DOHH2 (cell line): ENCODE data around the gene TMEM61.

ENCODE experiments used
- EZH2phosphoT487 ChIP-seq: fragments of 200-600 bp; sonication (generic); IDR thresholded peaks from 2 replicates; pipeline ENCODE4 v1.6.1; 2017; ENCODE audit warnings: borderline replicate concordance, mild to moderate bottlenecking, antibody characterized with exemption, low read length, moderate library complexity, mixed read lengths
- TF ChIP-seq, protein P1 (sequence below): fragments of 200-600 bp; sonication (generic); IDR thresholded peaks from one replicate; pipeline ENCODE4 v1.5.1; 2014; ENCODE audit warnings: antibody characterized with exemption, mild to moderate bottlenecking, low read depth, low read length; ENCODE audit not compliant: poor library complexity, severe bottlenecking

DNA sequence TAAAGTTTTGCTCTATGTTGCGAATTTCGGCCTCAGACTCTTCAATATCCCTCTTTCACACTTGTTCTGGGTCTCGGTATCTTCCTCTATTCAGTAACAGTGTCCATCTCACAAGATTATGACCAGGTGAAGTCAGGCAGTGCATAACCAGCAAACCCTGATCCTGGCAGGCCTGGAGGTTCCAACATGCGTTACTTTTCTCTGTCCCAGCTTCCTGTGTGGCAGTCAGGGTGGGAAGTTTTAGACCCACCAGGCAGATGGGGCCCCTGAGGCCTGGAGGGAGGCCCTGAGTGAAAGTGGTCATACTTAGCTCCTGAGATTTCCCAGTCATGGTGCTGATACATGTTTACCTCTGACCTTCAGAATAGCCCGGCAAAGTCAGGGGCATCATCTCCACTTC is 5.1 kb downstream of the TMEM61 start:
- TF ChIP-seq, protein P1, sequence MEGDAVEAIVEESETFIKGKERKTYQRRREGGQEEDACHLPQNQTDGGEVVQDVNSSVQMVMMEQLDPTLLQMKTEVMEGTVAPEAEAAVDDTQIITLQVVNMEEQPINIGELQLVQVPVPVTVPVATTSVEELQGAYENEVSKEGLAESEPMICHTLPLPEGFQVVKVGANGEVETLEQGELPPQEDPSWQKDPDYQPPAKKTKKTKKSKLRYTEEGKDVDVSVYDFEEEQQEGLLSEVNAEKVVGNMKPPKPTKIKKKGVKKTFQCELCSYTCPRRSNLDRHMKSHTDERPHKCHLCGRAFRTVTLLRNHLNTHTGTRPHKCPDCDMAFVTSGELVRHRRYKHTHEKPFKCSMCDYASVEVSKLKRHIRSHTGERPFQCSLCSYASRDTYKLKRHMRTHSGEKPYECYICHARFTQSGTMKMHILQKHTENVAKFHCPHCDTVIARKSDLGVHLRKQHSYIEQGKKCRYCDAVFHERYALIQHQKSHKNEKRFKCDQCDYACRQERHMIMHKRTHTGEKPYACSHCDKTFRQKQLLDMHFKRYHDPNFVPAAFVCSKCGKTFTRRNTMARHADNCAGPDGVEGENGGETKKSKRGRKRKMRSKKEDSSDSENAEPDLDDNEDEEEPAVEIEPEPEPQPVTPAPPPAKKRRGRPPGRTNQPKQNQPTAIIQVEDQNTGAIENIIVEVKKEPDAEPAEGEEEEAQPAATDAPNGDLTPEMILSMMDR = no peak
- no peak for TF ChIP-seq EZH2phosphoT487
